GM23338 (cell line): Measurements from ENCODE around the gene RMI1. TPM values are rescaled to one million over a fixed set of nuclear protein-coding genes. Genes with fewer than 3 reads are reported as not detected.

Experiments used
- ATAC-seq: fragments of 200-7000 bp; cut with Tn5 transposase; 3 replicates; pipeline ENCODE4 v1.9.1; 2020
- DNase-seq: peaks from one replicate; pipeline ENCODE4 v3.0.0-alpha.2; 2015; ENCODE audit warnings: low spot score
- H2AFZ ChIP-seq: fragments of 200-600 bp; sonication (generic); 2 replicates; pipeline ENCODE4 v1.8.0; 2016; ENCODE audit warnings: antibody characterized with exemption, mild to moderate bottlenecking, moderate library complexity
- H3F3A ChIP-seq: fragments of 200-600 bp; sonication (generic); replicated peaks from 2 replicates; pipeline ENCODE4 v1.8.0; 2017; ENCODE audit warnings: antibody characterized with exemption, mixed run types, low read depth
- H3K27ac ChIP-seq: fragments of 200-600 bp; sonication (generic); 2 replicates; pipeline ENCODE4 v1.6.1; 2016; ENCODE audit warnings: low read depth
- H3K27me3 ChIP-seq: fragments of 200-600 bp; sonication (generic); 2 replicates; pipeline ENCODE4 v1.8.0; 2016; ENCODE audit warnings: mild to moderate bottlenecking, mixed run types, moderate library complexity; ENCODE audit not compliant: insufficient read depth
- H3K36me3 ChIP-seq: fragments of 200-600 bp; sonication (generic); 2 replicates; pipeline ENCODE4 v1.8.0; 2016; ENCODE audit warnings: mild to moderate bottlenecking; ENCODE audit not compliant: insufficient read depth
- H3K4me1 ChIP-seq: fragments of 200-600 bp; sonication (generic); 2 replicates; pipeline ENCODE4 v1.8.0; 2016; ENCODE audit warnings: mild to moderate bottlenecking, moderate library complexity; ENCODE audit not compliant: insufficient read depth
- H3K4me2 ChIP-seq: fragments of 200-600 bp; sonication (generic); 2 replicates; pipeline ENCODE4 v1.7.1; 2017; ENCODE audit warnings: mixed run types
- H3K4me3 ChIP-seq: fragments of 200-600 bp; sonication (generic); 2 replicates; pipeline ENCODE4 v1.6.1; 2016; ENCODE audit warnings: mixed run types
- H3K79me2 ChIP-seq: fragments of 200-600 bp; sonication (generic); replicated peaks from 2 replicates; pipeline ENCODE4 v1.8.0; 2017; ENCODE audit warnings: mild to moderate bottlenecking; ENCODE audit not compliant: insufficient read depth
- H3K9me2 ChIP-seq: fragments of 200-600 bp; sonication (generic); 2 replicates; pipeline ENCODE4 v1.8.0; 2017; ENCODE audit not compliant: insufficient read depth
- H4K20me1 ChIP-seq: fragments of 200-600 bp; sonication (generic); replicated peaks from 2 replicates; pipeline ENCODE4 v1.8.0; 2017; ENCODE audit warnings: mild to moderate bottlenecking; ENCODE audit not compliant: insufficient read depth
- H3K27ac Mint-ChIP-seq: 2 replicates; pipeline ENCODE4 v1.8.0; 2020; ENCODE audit warnings: inconsistent platforms, mild to moderate bottlenecking, moderate library complexity, mixed read lengths
- H3K27me3 Mint-ChIP-seq: 3 replicates; pipeline ENCODE4 v1.8.0; 2022; ENCODE audit warnings: low read depth, mild to moderate bottlenecking, moderate library complexity, mixed read lengths, inconsistent platforms; ENCODE audit not compliant: insufficient read depth, poor library complexity
- H3K36me3 Mint-ChIP-seq: 3 replicates; pipeline ENCODE4 v1.8.0; 2021; ENCODE audit warnings: low read depth, mild to moderate bottlenecking, inconsistent platforms, moderate library complexity, mixed read lengths
- H3K4me1 Mint-ChIP-seq: 3 replicates; pipeline ENCODE4 v1.8.0; 2020; ENCODE audit warnings: mild to moderate bottlenecking, inconsistent platforms, mixed read lengths
- H3K4me3 Mint-ChIP-seq: 3 replicates; pipeline ENCODE4 v1.8.0; 2021; ENCODE audit warnings: moderate library complexity, mild to moderate bottlenecking, inconsistent platforms, mixed read lengths
- H3K9me3 Mint-ChIP-seq: 3 replicates; pipeline ENCODE4 v1.8.0; 2020; ENCODE audit warnings: moderate library complexity, mild to moderate bottlenecking, inconsistent platforms, mixed read lengths
- CREB1 ChIP-seq: fragments of 250-450 bp; sonication (Bioruptor Pico); IDR thresholded peaks from 2 replicates; pipeline ENCODE4 v1.5.0; 2020; ENCODE audit warnings: low read depth, mild to moderate bottlenecking, moderate library complexity
- CTCF ChIP-seq, 2 experiments: fragments of 200-600 bp in 1 of 2; sonication (generic) in 1 of 2; conservative IDR thresholded peaks; 2 replicates each; pipeline versions ENCODE4 v1.5.1 to v1.6.1; 2016 to 2017; ENCODE audit warnings: antibody characterized with exemption in 2 of 2, low read depth in 2 of 2, mild to moderate bottlenecking in 2 of 2, moderate library complexity in 1 of 2
- EZH2phosphoT487 ChIP-seq: fragments of 200-600 bp; sonication (generic); IDR thresholded peaks from one replicate; pipeline ENCODE4 v1.8.1; 2018; ENCODE audit warnings: antibody characterized with exemption; ENCODE audit not compliant: unreplicated experiment
- POLR2AphosphoS5 ChIP-seq: IDR thresholded peaks from 2 replicates; pipeline ENCODE4 v1.6.1; 2016; ENCODE audit warnings: antibody characterized with exemption, low read depth
- STAT1 ChIP-seq: IDR thresholded peaks from one replicate; pipeline ENCODE4 v1.6.1; 2016; ENCODE audit warnings: antibody characterized with exemption; ENCODE audit not compliant: unreplicated experiment
- ZNF462 ChIP-seq: fragments of 250-450 bp; sonication (Bioruptor Pico); IDR thresholded peaks from 2 replicates; pipeline ENCODE4 v1.5.0; 2020; ENCODE audit warnings: mild to moderate bottlenecking, moderate library complexity
- polyA plus RNA-seq: library from polyadenylated mRNA; unstranded; fragments of >200 nt; fragmentation: Nextera tagmentation; extraction: Ambion mirVana; gene quantifications from 2 replicates; pipeline ENCODE4 v1.2.1, GENCODE V29; 2016
- total RNA-seq: library from RNA; depleted of rRNA; stranded (reverse); fragments of >200 nt; shearing (Covaris generic); gene quantifications from 2 replicates; pipeline ENCODE4 v1.2.3, GENCODE V29; 2014
- TF ChIP-seq, protein P1 (sequence below): IDR thresholded peaks from one replicate; pipeline ENCODE4 v1.6.1; 2018; ENCODE audit warnings: antibody characterized with exemption; ENCODE audit not compliant: unreplicated experiment

Gene RMI1
- total and polyA plus RNA-seq, 2 experiments from 2014 or later, result 16.9 to 36.1 TPM

DNA sequence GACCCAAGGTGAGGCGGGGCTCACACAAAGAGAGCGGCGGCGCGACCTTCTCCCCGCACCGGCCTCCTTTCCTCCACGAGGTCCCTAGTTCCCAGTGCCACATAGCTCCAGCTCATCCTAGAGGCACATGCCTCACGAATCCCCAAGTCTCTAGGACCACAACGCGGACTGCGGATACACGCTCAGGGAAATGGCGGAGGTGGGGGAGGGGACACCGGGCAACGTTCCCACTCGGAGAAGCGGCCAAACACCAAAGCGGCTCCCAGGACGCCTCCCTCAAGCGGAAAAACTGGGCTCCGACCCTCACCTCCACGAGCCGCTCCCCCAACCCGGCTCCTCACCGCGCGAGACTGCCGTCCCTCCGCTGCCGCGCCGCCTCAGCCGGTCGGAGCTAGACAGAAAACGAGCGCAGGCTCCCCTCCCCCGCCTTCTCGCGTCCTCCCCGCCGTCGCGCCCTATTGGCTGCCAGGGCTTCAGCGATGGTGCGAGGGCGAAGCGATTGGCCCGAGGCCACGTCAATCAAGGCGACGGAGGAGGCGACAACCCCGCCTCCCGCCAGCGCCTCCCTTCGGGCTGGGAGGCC, 702 bp upstream of the RMI1 start, which contains the start of gene HNRNPK:
HNRNPK (minus strand) TSS at position 404 of the 583 bp plus-strand sequence. CDS start 1,963 bp downstream, outside the sequence.
- H3K36me3 Mint-ChIP-seq, result peaks cover 52% of the 10 kb centered on the region
- peaks cover 24% of the 10 kb centered on the region for H3K27me3 Mint-ChIP-seq
- peak; percentile 99 for DNase-seq
- H4K20me1 ChIP-seq, result peaks cover 48% of the 10 kb centered on the region
- peak within 1 kb of the TSS; percentile 83 for H3K4me3 ChIP-seq
- H3K4me1 ChIP-seq, result peaks cover 28% of the 10 kb centered on the region
- 0 out of 2 replicates have a peak within 1 kb of the TSS, but pooled peaks have one; percentile 57 for H2AFZ ChIP-seq
- H3K36me3 ChIP-seq, result peaks cover 32% of the 10 kb centered on the region
- H3K4me3 Mint-ChIP-seq, result peak within 1 kb of the TSS; percentile 95
- peaks cover 39% of the 10 kb centered on the region for H3K4me1 Mint-ChIP-seq
- H3K27me3 ChIP-seq, result no peaks in the 10 kb centered on the region
- TF ChIP-seq CREB1 (CRISPR knock-in tag) (peak; percentile 90), POLR2AphosphoS5 (peak; percentile 70), CTCF (conservative IDR thresholded peaks at IDR 0.05; ENCODE audit: low read depth in 2 of 2) (no peak)
- peak; percentile 82 for ATAC-seq
- peaks cover 92% of the 10 kb centered on the region for H3K79me2 ChIP-seq
- peak within 1 kb of the TSS; percentile 99 for H3K27ac ChIP-seq
- peak within 1 kb of the TSS; percentile 86 for H3K4me2 ChIP-seq
- H3F3A ChIP-seq, result peaks cover 19% of the 10 kb centered on the region; the same call in 1 of the 2 replicates
- H3K27ac Mint-ChIP-seq, result peak within 1 kb of the TSS; percentile 100
- no peaks in the 10 kb centered on the region for H3K9me2 ChIP-seq
- no peaks in the 10 kb centered on the region; the same call in 2 of the 3 replicates for H3K9me3 Mint-ChIP-seq

GRCh38 chr9:83981126-83981871, 694 bp downstream of the RMI1 start:
- Histone ChIP-seq H4K20me1 (peaks cover 42% of the 10 kb centered on the region), H3K4me1 (peaks cover 28% of the 10 kb centered on the region), H3F3A (peaks cover 10% of the 10 kb centered on the region; the same call in 1 of the 2 replicates), H3K79me2 (peaks cover 92% of the 10 kb centered on the region), H3K9me2 (no peaks in the 10 kb centered on the region), H3K4me3 (peak overlapping the region; percentile 83), H3K36me3 (peaks cover 18% of the 10 kb centered on the region), H3K27me3 (no peaks in the 10 kb centered on the region), H3K4me2 (peak overlapping the region; percentile 78), H2AFZ (0 out of 2 replicates have a peak overlapping the region, but pooled peaks have one; percentile 57), H3K27ac (peak overlapping the region; percentile 99)
- Mint-ChIP-seq H3K9me3 (no peaks in the 10 kb centered on the region; the same call in 2 of the 3 replicates), H3K36me3 (peaks cover 38% of the 10 kb centered on the region), H3K4me3 (peak overlapping the region; percentile 95), H3K4me1 (peaks cover 28% of the 10 kb centered on the region), H3K27me3 (peaks cover 21% of the 10 kb centered on the region), H3K27ac (peak overlapping the region; percentile 98)
- DNase-seq (peak; percentile 47), ATAC-seq (peak; percentile 2; the same call in 2 of the 3 replicates)
- TF ChIP-seq CREB1 (CRISPR knock-in tag) (no peak), STAT1 (no peak), EZH2phosphoT487 (no peak), ZNF462 (CRISPR knock-in tag) (no peak)
- TF ChIP-seq, protein P1, sequence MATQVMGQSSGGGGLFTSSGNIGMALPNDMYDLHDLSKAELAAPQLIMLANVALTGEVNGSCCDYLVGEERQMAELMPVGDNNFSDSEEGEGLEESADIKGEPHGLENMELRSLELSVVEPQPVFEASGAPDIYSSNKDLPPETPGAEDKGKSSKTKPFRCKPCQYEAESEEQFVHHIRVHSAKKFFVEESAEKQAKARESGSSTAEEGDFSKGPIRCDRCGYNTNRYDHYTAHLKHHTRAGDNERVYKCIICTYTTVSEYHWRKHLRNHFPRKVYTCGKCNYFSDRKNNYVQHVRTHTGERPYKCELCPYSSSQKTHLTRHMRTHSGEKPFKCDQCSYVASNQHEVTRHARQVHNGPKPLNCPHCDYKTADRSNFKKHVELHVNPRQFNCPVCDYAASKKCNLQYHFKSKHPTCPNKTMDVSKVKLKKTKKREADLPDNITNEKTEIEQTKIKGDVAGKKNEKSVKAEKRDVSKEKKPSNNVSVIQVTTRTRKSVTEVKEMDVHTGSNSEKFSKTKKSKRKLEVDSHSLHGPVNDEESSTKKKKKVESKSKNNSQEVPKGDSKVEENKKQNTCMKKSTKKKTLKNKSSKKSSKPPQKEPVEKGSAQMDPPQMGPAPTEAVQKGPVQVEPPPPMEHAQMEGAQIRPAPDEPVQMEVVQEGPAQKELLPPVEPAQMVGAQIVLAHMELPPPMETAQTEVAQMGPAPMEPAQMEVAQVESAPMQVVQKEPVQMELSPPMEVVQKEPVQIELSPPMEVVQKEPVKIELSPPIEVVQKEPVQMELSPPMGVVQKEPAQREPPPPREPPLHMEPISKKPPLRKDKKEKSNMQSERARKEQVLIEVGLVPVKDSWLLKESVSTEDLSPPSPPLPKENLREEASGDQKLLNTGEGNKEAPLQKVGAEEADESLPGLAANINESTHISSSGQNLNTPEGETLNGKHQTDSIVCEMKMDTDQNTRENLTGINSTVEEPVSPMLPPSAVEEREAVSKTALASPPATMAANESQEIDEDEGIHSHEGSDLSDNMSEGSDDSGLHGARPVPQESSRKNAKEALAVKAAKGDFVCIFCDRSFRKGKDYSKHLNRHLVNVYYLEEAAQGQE, result no peak
